Measurements from ENCODE around the gene C1QTNF1.

C1QTNF1 gene

GRCh38 chr17:79038545-79039135 lies 14.7 kb downstream of the C1QTNF1 start:
- DNase-seq (ENCODE audit: extremely low read depth in 1 of 2, low read depth in 1 of 2), result no peak

DNA sequence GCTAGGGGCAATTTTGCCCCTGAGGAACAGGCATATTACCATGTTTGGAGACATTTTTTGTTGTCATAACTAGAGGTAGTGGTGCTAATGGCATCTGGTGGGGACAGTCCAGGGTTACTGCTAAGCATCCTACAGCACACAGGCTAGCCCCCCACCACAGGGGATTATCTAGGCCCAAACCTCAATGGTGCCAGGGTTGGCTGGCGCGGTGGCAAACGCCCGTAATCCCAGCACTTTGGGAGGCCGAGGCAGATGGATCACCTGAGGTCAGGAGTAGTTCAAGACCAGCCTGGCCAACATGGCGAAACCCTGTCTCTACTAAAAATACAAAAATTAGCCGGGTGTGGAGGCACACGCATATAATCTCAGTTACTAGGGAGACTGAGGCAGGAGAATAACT lies 15.2 kb downstream of the C1QTNF1 start:
- DNase-seq (ENCODE audit: extremely low read depth in 1 of 2, low read depth in 1 of 2), result no peak

- DNase-seq (ENCODE audit: extremely low read depth in 1 of 2, low read depth in 1 of 2), result no peak
Observed at GRCh38 chr17:79039886-79040285, 15.9 kb downstream of the C1QTNF1 start.

GRCh38 chr17:79041041-79041570 lies 17.1 kb downstream of the C1QTNF1 start:
- no peak for DNase-seq (ENCODE audit: extremely low read depth in 1 of 2, low read depth in 1 of 2)

GRCh38 chr17:79041723-79042420 lies 17.9 kb downstream of the C1QTNF1 start:
- no peak for DNase-seq (ENCODE audit: extremely low read depth in 1 of 2, low read depth in 1 of 2)

DNA sequence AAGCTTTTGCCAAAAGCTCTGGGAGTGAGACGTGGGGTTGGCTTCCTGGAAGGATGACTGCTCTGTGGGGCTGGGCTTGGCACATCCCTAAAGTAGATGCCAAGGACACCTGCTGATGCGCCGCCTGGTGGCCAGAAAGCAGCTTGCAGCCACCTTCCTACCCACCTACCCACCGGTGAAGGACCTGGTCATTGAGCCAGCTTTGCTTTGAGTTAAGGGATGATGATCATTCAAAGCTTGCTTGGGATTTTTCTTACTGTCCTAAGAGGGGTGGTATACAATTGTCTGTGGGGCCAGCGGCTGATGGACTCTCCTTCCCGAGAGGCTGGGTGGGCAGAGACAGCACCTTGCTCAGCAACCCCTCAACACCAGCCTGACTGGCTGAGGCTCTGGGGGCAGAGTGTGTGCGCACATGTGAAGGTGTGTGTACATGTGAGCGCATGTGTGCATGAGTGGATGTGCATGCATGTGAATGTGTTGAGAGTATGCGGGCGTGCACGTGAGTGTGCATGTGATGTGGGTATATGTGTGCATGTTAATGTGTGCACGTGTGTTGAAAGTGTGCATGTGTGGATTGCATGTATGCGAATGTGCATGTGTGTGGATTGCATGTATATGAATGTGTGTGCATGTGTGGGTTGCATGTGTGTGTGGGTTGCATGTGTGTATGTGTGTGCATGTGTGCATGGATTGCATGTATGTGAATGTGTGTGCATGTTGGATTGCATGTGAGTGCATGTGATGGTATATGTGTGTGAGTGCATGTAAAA lies 18.6 kb downstream of the C1QTNF1 start:
- DNase-seq (ENCODE audit: extremely low read depth in 1 of 2, low read depth in 1 of 2), result peak; percentile 25 to 60

GRCh38 chr17:79043191-79043930 lies 19.4 kb downstream of the C1QTNF1 start:
- DNase-seq (ENCODE audit: extremely low read depth in 1 of 2, low read depth in 1 of 2), result no peak

GRCh38 chr17:79043931-79044320 lies 20.0 kb downstream of the C1QTNF1 start:
- no peak for DNase-seq (ENCODE audit: extremely low read depth in 1 of 2, low read depth in 1 of 2)

- no peak for DNase-seq (ENCODE audit: extremely low read depth in 1 of 2, low read depth in 1 of 2)
Observed at GRCh38 chr17:79044462-79044861, 20.5 kb downstream of the C1QTNF1 start.

- DNase-seq (ENCODE audit: extremely low read depth in 1 of 2, low read depth in 1 of 2), result no peak
Observed at GRCh38 chr17:79045001-79045729, 21.2 kb downstream of the C1QTNF1 start.

- peak; percentile 17 to 44 for DNase-seq (ENCODE audit: extremely low read depth in 1 of 2, low read depth in 1 of 2)
Observed at GRCh38 chr17:79045842-79046196, 21.9 kb downstream of the C1QTNF1 start.

- no peak for DNase-seq (ENCODE audit: extremely low read depth in 1 of 2, low read depth in 1 of 2)
Observed at GRCh38 chr17:79046197-79046915, 22.4 kb downstream of the C1QTNF1 start.

DNA sequence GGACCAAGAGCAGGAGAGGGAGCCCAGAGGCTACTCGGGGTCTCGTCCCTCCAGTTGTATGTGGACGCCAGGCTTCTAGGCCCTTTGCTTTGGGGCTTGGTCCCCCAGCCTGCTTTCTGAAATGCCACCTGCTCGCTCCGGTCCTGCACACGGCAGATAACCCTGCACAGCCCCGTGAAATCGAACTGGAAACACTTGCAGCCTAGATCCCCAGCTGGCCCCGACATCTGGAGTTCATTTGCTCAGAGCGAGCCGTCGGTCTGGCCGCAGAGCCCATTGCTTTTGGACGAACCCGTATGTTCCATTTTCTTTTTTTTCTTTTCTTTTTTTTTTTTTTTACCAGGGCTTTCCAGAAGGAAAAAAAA lies 22.9 kb downstream of the C1QTNF1 start:
- DNase-seq (ENCODE audit: extremely low read depth in 1 of 2, low read depth in 1 of 2), result no peak

- DNase-seq (ENCODE audit: extremely low read depth in 1 of 2, low read depth in 1 of 2), result no peak
Observed at GRCh38 chr17:79047291-79047920, 23.4 kb downstream of the C1QTNF1 start.

DNA sequence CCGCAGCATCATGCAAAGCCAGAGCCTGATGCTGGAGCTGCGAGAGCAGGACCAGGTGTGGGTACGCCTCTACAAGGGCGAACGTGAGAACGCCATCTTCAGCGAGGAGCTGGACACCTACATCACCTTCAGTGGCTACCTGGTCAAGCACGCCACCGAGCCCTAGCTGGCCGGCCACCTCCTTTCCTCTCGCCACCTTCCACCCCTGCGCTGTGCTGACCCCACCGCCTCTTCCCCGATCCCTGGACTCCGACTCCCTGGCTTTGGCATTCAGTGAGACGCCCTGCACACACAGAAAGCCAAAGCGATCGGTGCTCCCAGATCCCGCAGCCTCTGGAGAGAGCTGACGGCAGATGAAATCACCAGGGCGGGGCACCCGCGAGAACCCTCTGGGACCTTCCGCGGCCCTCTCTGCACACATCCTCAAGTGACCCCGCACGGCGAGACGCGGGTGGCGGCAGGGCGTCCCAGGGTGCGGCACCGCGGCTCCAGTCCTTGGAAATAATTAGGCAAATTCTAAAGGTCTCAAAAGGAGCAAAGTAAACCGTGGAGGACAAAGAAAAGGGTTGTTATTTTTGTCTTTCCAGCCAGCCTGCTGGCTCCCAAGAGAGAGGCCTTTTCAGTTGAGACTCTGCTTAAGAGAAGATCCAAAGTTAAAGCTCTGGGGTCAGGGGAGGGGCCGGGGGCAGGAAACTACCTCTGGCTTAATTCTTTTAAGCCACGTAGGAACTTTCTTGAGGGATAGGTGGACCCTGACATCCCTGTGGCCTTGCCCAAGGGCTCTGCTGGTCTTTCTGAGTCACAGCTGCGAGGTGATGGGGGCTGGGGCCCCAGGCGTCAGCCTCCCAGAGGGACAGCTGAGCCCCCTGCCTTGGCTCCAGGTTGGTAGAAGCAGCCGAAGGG lies 24.2 kb downstream of the C1QTNF1 start:
- DNase-seq (ENCODE audit: extremely low read depth in 1 of 2, low read depth in 1 of 2), result no peak

DNA sequence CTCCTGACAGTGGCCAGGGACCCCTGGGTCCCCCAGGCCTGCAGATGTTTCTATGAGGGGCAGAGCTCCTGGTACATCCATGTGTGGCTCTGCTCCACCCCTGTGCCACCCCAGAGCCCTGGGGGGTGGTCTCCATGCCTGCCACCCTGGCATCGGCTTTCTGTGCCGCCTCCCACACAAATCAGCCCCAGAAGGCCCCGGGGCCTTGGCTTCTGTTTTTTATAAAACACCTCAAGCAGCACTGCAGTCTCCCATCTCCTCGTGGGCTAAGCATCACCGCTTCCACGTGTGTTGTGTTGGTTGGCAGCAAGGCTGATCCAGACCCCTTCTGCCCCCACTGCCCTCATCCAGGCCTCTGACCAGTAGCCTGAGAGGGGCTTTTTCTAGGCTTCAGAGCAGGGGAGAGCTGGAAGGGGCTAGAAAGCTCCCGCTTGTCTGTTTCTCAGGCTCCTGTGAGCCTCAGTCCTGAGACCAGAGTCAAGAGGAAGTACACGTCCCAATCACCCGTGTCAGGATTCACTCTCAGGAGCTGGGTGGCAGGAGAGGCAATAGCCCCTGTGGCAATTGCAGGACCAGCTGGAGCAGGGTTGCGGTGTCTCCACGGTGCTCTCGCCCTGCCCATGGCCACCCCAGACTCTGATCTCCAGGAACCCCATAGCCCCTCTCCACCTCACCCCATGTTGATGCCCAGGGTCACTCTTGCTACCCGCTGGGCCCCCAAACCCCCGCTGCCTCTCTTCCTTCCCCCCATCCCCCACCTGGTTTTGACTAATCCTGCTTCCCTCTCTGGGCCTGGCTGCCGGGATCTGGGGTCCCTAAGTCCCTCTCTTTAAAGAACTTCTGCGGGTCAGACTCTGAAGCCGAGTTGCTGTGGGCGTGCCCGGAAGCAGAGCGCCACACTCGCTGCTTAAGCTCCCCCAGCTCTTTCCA lies 25.1 kb downstream of the C1QTNF1 start:
- no peak for DNase-seq (ENCODE audit: extremely low read depth in 1 of 2, low read depth in 1 of 2)

DNA sequence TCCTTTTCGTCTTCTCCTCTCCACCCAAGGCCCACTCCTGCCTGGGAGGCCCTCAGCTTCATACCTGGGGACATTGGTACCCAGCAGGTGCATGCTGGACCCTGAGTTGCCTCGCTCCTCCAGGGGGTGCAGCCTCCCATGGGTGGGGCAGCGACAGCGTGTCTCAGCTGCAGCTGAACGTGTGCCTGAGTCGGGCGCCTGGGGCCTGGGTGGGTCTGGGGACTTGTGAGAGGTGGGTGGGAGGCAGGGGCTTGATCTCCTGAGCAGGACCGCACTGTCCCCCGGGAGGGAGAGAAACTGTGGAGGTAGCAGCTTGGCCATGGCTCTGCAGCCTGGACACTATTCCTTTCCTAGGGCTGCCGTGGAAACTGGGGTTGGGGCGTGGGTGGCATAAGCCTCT lies 25.9 kb downstream of the C1QTNF1 start:
- no peak for DNase-seq (ENCODE audit: extremely low read depth in 1 of 2, low read depth in 1 of 2)
